ENCODE results near the gene TTYH1. TPM values are rescaled to one million over a fixed set of nuclear protein-coding genes. Genes with fewer than 3 reads are reported as not detected.

TTYH1 gene
- total and polyA plus RNA-seq, 2 donors (not counting 3 experiments of a cell fraction or from before 2014, with no cell fraction given) = not detected

GRCh38 chr19:54434873-54435214 lies 19.6 kb downstream of the TTYH1 start:
- H3K79me2 ChIP-seq (ENCODE audit: control insufficient read depth, insufficient read depth, low read length) = no peaks in the 10 kb centered on the region
- H3K4me1 ChIP-seq (ENCODE audit: control insufficient read depth, extremely low read depth, insufficient read depth, low read length) = no peaks in the 10 kb centered on the region
- H3K9ac ChIP-seq (replicated peaks; ENCODE audit: extremely low read depth, insufficient read depth, low read length) = no peak overlapping the region
- H3K27ac ChIP-seq (ENCODE audit: insufficient read depth, low read depth, low read length) = no peak overlapping the region
- DNase-seq (ENCODE audit: low read depth, low spot score) (no peak), FAIRE-seq (no peak)
- ChIA-PET CTCF (no interaction called here), POLR2A (no interaction called here)
- H4K20me1 ChIP-seq (replicated peaks; ENCODE audit: control insufficient read depth, extremely low read depth, insufficient read depth, low read length) = no peaks in the 10 kb centered on the region
- dilution Hi-C loops (cut with MboI; ENCODE audit: extremely low pct_ligation_motif_present, low sequenced_read_pairs) (no loop called here), intact Hi-C loops (cut with micrococcal nuclease) (no loop called here)
- TF ChIP-seq MYC (IDR thresholded peaks at IDR 0.05; ENCODE audit: low read depth, low read length) (no peak), POLR2A (IDR thresholded peaks at IDR 0.05; ENCODE audit: low read depth, low read length) (no peak), MAX (IDR thresholded peaks at IDR 0.05; ENCODE audit: insufficient read depth, insufficient read length) (no peak), GATA2 (IDR thresholded peaks at IDR 0.05; ENCODE audit: insufficient read depth, insufficient read length, low read depth, low read length) (no peak), JUN (IDR thresholded peaks at IDR 0.05; ENCODE audit: borderline replicate concordance, insufficient read depth, insufficient read length, low read depth) (no peak), POLR2AphosphoS5 (IDR thresholded peaks at IDR 0.05; ENCODE audit: insufficient read depth, low read depth, low read length) (no peak), CTCF (IDR thresholded peaks at IDR 0.05; ENCODE audit: extremely low read depth in 1 of 2, insufficient read depth in 1 of 2, low read depth in 1 of 2, low read length in 2 of 2) (no peak), FOS (IDR thresholded peaks at IDR 0.05; ENCODE audit: borderline replicate concordance, insufficient read depth, low read length) (no peak), EZH2 (IDR thresholded peaks at IDR 0.05; ENCODE audit: borderline replicate concordance, low read depth, low read length, severe bottlenecking) (no peak)
- H2AFZ ChIP-seq (ENCODE audit: low read depth, low read length) = no peak overlapping the region
- H3K4me2 ChIP-seq (ENCODE audit: insufficient read depth, low read length) = no peak overlapping the region
- peaks cover 0 to 2% of the 10 kb centered on the region in 2 experiments for H3K27me3 ChIP-seq (ENCODE audit: control insufficient read depth in 2 of 2, insufficient read depth in 2 of 2, low read length in 2 of 2)
- no peaks in the 10 kb centered on the region for H3K9me1 ChIP-seq (replicated peaks; ENCODE audit: control insufficient read depth, extremely low read depth, insufficient read depth, low read length)
- H3K36me3 ChIP-seq (ENCODE audit: control insufficient read depth in 2 of 2, extremely low read depth in 1 of 2, insufficient read depth in 2 of 2, low read length in 2 of 2) = no peaks in the 10 kb centered on the region
- H3K9me3 ChIP-seq (replicated peaks; ENCODE audit: control insufficient read depth, insufficient read depth, low read length) = no peaks in the 10 kb centered on the region
- BruUV-seq (replicated peaks) = no TSS peak
- H3K4me3 ChIP-seq (replicated peaks in 1 of 3; ENCODE audit: insufficient read depth in 1 of 3, low read depth in 1 of 3, low read length in 3 of 3) = no peak overlapping the region
